Astrocyte of the cerebellum (primary cell): Measurements from ENCODE around the gene CSNK1E.

Experiments used
- DNase-seq: peaks from one replicate; pipeline ENCODE4 v3.0.0-alpha.2; 2011; ENCODE audit warnings: low read depth
- H3K4me3 ChIP-seq: 2 replicates; pipeline ENCODE4 v1.5.1; 2011; ENCODE audit warnings: mild to moderate bottlenecking, low read depth, low read length, moderate library complexity
- in situ Hi-C: cut with HindIII; loops from 2 replicates; pipeline ENCODE4 v1.10.0; 2017; ENCODE audit warnings: low sequenced_read_pairs
- TF ChIP-seq, protein P1 (sequence below): IDR thresholded peaks from 2 replicates; pipeline ENCODE4 v1.5.1; 2012; ENCODE audit warnings: low read length, low read depth, moderate library complexity, mild to moderate bottlenecking; ENCODE audit errors: missing control alignments

The CSNK1E gene

DNA sequence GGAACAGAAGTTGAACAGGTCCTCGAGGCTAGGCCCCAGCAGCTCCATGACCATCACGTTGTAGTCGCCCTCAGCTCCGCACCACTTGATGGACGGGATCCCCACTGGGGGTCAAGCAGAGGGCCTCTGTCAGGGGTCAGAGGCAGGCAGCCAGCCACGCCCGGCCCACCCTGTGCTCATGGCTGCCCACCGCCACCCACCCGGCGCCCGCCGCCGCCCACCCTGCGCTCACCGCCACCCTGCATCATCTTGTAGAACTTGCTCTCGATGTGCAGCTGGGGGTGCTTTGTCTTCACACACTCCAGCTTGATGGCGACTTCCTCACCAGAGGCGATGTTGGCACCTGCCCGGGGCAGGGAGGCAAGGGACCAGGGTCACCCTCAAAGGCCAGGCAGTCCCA is 14.3 kb downstream of the CSNK1E start:
- H3K4me3 ChIP-seq: no peak overlapping the region
- in situ Hi-C loops: no loop called here
- TF ChIP-seq, protein P1, sequence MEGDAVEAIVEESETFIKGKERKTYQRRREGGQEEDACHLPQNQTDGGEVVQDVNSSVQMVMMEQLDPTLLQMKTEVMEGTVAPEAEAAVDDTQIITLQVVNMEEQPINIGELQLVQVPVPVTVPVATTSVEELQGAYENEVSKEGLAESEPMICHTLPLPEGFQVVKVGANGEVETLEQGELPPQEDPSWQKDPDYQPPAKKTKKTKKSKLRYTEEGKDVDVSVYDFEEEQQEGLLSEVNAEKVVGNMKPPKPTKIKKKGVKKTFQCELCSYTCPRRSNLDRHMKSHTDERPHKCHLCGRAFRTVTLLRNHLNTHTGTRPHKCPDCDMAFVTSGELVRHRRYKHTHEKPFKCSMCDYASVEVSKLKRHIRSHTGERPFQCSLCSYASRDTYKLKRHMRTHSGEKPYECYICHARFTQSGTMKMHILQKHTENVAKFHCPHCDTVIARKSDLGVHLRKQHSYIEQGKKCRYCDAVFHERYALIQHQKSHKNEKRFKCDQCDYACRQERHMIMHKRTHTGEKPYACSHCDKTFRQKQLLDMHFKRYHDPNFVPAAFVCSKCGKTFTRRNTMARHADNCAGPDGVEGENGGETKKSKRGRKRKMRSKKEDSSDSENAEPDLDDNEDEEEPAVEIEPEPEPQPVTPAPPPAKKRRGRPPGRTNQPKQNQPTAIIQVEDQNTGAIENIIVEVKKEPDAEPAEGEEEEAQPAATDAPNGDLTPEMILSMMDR: no peak
- DNase-seq: no peak

DNA sequence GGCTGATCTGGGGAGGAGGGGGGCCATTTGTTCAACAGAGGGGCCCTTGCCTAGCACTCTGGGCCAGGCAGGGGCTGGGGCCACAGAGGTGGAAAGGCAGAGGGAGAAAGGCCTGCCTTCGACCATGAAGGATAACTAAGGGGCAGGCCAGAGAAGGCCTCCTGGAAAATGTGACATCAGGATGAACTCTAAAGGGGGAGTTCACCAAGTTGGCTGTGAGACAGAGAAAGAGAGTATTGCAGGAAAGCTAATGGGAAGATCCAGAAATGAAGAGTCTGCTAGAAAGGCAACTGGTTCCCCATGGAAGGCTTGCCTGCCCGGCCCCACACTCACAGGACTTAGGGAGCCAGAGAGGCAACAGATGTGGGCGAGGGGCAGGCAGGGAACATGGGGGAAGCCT is 16.3 kb downstream of the CSNK1E start:
- TF ChIP-seq, protein P1: no peak
- DNase-seq: no peak
- in situ Hi-C loops: no loop called here
- no peak overlapping the region for H3K4me3 ChIP-seq

DNA sequence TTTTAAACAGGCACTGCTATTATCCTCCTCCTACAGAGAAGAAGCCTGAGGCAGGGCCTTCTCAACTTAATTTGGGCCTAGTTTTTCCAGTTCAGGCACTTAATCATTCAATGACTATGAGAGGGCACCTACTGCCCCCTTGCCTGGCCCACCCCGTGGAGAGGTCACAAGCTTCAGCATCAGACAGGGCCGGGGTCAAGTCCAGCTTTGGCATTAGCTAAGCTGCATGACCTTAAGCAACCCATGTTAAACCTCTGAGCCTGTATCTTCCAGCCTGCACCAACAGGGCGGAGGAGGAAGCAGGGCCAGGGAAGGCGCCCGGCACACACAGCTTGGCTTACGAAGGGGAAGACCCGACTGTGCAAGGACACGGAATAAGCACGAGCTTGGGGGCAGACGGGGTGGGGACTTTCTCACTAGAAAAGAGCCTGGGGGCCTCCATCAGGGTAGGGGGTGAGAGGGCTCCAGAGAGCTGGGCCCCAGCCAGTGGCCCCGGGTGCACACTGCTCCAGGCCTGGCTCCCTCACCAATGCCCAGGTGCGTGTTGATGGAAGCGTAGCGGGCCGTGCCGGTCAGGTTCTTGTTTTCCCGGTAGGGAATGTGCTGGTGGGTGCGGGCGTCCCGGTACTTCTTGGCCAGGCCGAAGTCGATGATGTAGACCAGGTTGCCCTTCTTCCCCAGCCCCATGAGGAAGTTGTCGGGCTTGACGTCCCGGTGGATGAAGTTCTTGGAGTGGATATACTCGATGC is 16.9 kb downstream of the CSNK1E start:
- H3K4me3 ChIP-seq: no peak overlapping the region
- in situ Hi-C loops: no loop called here
- TF ChIP-seq, protein P1: no peak
- no peak for DNase-seq

DNA sequence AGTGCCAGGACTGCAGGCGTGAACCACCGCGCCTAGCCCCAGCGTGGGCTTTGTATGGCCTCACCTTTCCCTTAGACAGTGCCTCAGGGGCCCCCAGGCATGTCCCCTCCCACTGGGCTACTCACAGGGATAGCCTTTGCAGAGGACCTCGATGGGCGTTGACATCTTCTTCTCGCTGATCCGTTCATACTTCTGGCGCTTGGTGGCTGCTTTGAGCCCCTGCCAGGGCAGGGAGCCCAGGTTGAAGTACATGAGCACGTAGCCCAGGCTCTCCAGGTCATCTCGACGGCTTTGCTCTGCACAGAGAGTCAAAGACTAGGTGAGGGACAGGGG is 17.5 kb downstream of the CSNK1E start:
- TF ChIP-seq, protein P1: no peak
- in situ Hi-C loops: no loop called here
- no peak overlapping the region for H3K4me3 ChIP-seq
- DNase-seq: no peak

DNA sequence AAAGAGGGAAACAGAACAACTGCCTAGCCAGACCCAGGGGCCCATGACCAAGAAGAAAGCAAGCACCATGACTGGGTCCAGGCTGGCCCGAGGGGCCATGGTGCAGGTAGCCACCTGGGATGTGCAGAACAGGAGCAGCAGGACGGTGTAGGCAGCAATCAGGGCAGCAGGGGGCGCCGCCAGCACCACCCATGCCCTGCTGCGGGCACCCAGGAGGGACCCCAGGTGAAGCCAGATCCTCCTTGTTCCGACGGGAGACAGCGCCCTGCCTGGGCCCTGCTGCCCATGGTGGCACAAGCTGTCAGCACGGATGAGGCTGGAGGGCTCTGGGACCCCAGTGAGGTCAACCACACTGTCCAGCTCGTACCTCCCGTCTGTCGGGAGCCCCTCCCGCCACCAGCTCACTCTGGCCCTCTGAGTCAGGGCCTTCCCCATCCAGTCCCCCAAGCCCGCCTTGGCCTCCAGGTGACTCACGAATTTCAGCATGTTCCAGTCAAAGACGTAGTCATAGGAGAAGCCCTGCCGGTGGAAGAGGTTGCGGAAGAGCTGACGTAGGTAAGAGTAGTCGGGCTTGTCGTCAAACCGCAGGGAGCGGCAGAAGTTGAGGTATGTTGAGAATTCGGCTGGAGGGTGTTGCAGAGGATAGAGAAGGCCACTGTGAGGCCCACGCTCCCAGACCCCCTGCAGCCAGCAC is 18.8 kb downstream of the CSNK1E start:
- peak; percentile 98 for DNase-seq
- TF ChIP-seq, protein P1: peak; percentile 46
- no peak overlapping the region for H3K4me3 ChIP-seq
- in situ Hi-C loops: no loop called here

DNA sequence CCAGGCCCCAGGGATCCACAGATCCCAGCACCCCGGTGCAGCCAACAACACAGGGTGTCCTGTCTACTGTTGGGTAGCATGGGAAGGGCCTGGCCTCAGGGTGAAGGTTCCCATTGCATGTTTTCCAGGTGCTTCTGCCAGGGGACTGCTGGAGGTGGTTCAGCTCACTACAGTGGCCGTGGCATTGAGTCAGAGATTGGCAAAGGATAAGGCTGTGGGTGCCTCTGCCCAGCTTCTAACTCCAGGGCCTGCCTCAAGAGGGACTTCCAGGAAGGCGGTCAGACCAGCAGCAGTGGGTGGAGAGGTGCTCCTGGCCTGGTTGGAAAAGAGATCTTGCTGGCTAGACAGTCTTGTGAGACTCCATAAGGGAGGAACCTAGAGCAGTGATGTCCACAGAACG is 20.9 kb downstream of the CSNK1E start:
- H3K4me3 ChIP-seq: no peak overlapping the region
- in situ Hi-C loops: no loop called here
- TF ChIP-seq, protein P1: no peak
- DNase-seq: no peak
